Measurements from ENCODE around the gene NEO1. TPM values are rescaled to one million over a fixed set of nuclear protein-coding genes. Genes with fewer than 3 reads are reported as not detected.

The NEO1 gene
- total RNA-seq, 1 experiment from 2014 or later = 12.4 TPM

DNA sequence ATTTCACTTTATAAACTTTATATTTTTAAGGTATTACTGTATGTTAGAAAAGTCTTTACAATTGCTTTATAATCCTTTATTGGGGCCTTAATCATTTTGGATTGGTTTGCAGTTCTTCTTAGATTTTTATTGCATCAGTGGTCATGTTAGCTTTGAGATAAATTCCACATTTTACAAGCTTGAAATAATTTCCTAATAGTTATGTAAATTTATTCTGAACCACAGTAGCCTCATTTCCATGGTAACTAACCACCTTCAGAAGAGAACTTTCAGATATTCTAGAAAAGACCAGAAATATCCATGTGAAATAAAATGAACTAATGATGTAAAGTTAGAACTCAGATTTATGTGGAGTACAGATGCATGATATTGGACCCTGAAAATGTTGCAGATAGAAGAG lies 94.2 kb downstream of the NEO1 start:
- Histone ChIP-seq H3K9me3 (no peaks in the 10 kb centered on the region), H3K36me3 (ENCODE audit: control insufficient read depth, insufficient read depth, low read length) (no peaks in the 10 kb centered on the region), H3K4me3 (ENCODE audit: low read depth, low read length) (no peak overlapping the region), H3K27me3 (replicated peaks; ENCODE audit: control insufficient read depth, insufficient read depth, low read length) (no peaks in the 10 kb centered on the region), H3K4me1 (no peaks in the 10 kb centered on the region)
- ChIA-PET CTCF (no interaction called here), POLR2A (no interaction called here)
- no peak overlapping the region for H3K4me3 Mint-ChIP-seq (ENCODE audit: unreplicated experiment)
- peaks cover 3% of the 10 kb centered on the region for H3K27me3 Mint-ChIP-seq (ENCODE audit: insufficient read depth, unreplicated experiment)
- no peaks in the 10 kb centered on the region for H3K4me1 Mint-ChIP-seq (ENCODE audit: low read depth, unreplicated experiment)
- no peaks in the 10 kb centered on the region for H3K36me3 Mint-ChIP-seq (ENCODE audit: insufficient read depth, unreplicated experiment)
- TF ChIP-seq, protein P1, sequence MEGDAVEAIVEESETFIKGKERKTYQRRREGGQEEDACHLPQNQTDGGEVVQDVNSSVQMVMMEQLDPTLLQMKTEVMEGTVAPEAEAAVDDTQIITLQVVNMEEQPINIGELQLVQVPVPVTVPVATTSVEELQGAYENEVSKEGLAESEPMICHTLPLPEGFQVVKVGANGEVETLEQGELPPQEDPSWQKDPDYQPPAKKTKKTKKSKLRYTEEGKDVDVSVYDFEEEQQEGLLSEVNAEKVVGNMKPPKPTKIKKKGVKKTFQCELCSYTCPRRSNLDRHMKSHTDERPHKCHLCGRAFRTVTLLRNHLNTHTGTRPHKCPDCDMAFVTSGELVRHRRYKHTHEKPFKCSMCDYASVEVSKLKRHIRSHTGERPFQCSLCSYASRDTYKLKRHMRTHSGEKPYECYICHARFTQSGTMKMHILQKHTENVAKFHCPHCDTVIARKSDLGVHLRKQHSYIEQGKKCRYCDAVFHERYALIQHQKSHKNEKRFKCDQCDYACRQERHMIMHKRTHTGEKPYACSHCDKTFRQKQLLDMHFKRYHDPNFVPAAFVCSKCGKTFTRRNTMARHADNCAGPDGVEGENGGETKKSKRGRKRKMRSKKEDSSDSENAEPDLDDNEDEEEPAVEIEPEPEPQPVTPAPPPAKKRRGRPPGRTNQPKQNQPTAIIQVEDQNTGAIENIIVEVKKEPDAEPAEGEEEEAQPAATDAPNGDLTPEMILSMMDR (IDR thresholded peaks at IDR 0.05; ENCODE audit: insufficient read depth in 1 of 2, low read depth in 1 of 2, low read length in 1 of 2, severe bottlenecking in 1 of 2, unreplicated experiment in 1 of 2) = no peak
- intact Hi-C loops (cut with micrococcal nuclease; ENCODE audit: unreplicated experiment) = no loop called here
- H3K9me3 Mint-ChIP-seq (ENCODE audit: unreplicated experiment) = no peaks in the 10 kb centered on the region
- BruUV-seq (replicated peaks) = no TSS peak
- no peak for DNase-seq
- H3K27ac Mint-ChIP-seq (ENCODE audit: unreplicated experiment) = no peak overlapping the region

DNA sequence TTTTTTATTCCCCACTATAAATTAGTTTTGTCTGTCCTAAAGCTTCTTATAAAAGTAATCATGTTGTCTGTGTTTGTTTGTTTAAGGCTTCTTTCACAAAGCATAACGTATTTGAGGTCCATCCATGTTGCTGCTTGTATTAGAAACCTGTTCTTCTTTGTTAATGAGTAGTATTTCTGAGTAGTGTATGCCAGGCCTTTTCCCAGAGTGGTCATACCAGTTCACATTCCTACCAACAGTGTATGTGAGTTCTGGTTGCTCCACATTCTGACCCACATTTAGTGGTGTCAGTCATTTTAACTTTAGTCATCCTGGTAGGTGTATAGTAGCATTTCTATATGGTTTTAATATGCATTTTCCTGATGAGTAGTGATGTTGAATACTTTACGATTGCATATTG lies 98.6 kb downstream of the NEO1 start:
- DNase-seq = no peak
- Histone ChIP-seq H3K27me3 (replicated peaks; ENCODE audit: control insufficient read depth, insufficient read depth, low read length) (no peaks in the 10 kb centered on the region), H3K4me3 (ENCODE audit: low read depth, low read length) (no peak overlapping the region), H3K9me3 (peaks cover 7% of the 10 kb centered on the region), H3K4me1 (no peaks in the 10 kb centered on the region), H3K36me3 (ENCODE audit: control insufficient read depth, insufficient read depth, low read length) (no peaks in the 10 kb centered on the region)
- no peaks in the 10 kb centered on the region for H3K36me3 Mint-ChIP-seq (ENCODE audit: insufficient read depth, unreplicated experiment)
- H3K27me3 Mint-ChIP-seq (ENCODE audit: insufficient read depth, unreplicated experiment) = no peaks in the 10 kb centered on the region
- no peaks in the 10 kb centered on the region for H3K4me1 Mint-ChIP-seq (ENCODE audit: low read depth, unreplicated experiment)
- POLR2A ChIA-PET = no interaction called here
- H3K27ac Mint-ChIP-seq (ENCODE audit: unreplicated experiment) = no peak overlapping the region
- CTCF ChIA-PET = no interaction called here
- H3K9me3 Mint-ChIP-seq (ENCODE audit: unreplicated experiment) = peaks cover 23% of the 10 kb centered on the region
- TF ChIP-seq, protein P1 (IDR thresholded peaks at IDR 0.05; ENCODE audit: insufficient read depth in 1 of 2, low read depth in 1 of 2, low read length in 1 of 2, severe bottlenecking in 1 of 2, unreplicated experiment in 1 of 2) = no peak
- no TSS peak for BruUV-seq (replicated peaks)
- intact Hi-C loops (cut with micrococcal nuclease; ENCODE audit: unreplicated experiment) = no loop called here
- no peak overlapping the region for H3K4me3 Mint-ChIP-seq (ENCODE audit: unreplicated experiment)

DNA sequence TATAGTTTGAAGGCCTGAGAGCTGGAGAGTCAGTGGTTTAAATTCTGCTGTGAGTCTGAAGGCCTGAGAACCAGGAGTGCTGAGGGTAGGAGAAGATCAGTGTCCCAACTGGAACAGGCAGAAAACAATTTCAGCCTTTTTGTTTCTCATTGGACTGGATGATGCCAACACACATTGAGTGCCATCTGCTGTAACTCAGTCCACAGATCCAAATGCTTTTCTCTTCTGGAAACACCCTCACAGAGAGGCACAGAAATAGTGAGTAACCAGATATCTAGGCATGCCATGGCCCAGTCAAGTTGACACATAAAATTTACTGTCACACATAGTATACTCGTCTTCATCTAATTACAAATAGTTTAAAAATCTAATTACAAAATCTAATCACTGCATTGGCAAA lies 100.8 kb downstream of the NEO1 start:
- H3K4me1 Mint-ChIP-seq (ENCODE audit: low read depth, unreplicated experiment) = no peaks in the 10 kb centered on the region
- H3K9me3 Mint-ChIP-seq (ENCODE audit: unreplicated experiment) = peaks cover 29% of the 10 kb centered on the region
- CTCF ChIA-PET = no interaction called here
- H3K4me1 ChIP-seq = no peaks in the 10 kb centered on the region
- H3K27me3 ChIP-seq (replicated peaks; ENCODE audit: control insufficient read depth, insufficient read depth, low read length) = no peaks in the 10 kb centered on the region
- H3K36me3 ChIP-seq (ENCODE audit: control insufficient read depth, insufficient read depth, low read length) = no peaks in the 10 kb centered on the region
- DNase-seq = no peak
- BruUV-seq (replicated peaks) = no TSS peak
- H3K36me3 Mint-ChIP-seq (ENCODE audit: insufficient read depth, unreplicated experiment) = no peaks in the 10 kb centered on the region
- no peaks in the 10 kb centered on the region for H3K27me3 Mint-ChIP-seq (ENCODE audit: insufficient read depth, unreplicated experiment)
- H3K27ac Mint-ChIP-seq (ENCODE audit: unreplicated experiment) = no peak overlapping the region
- H3K4me3 ChIP-seq (ENCODE audit: low read depth, low read length) = no peak overlapping the region
- H3K4me3 Mint-ChIP-seq (ENCODE audit: unreplicated experiment) = no peak overlapping the region
- POLR2A ChIA-PET = no interaction called here
- H3K9me3 ChIP-seq = peaks cover 7% of the 10 kb centered on the region
- intact Hi-C loops (cut with micrococcal nuclease; ENCODE audit: unreplicated experiment) = no loop called here
- TF ChIP-seq, protein P1 (IDR thresholded peaks at IDR 0.05; ENCODE audit: insufficient read depth in 1 of 2, low read depth in 1 of 2, low read length in 1 of 2, severe bottlenecking in 1 of 2, unreplicated experiment in 1 of 2) = no peak
